Activated CD4-positive, alpha-beta T cell treated with anti-CD3 and anti-CD28 coated beads, Interleukin-2, amount 50 U/mL, for 1 hour (primary cell): ENCODE results near the gene CSHL1.

Experiments used
- DNase-seq: peaks from one replicate; pipeline ENCODE4 v3.0.0-alpha.2; 2020

CSHL1 gene

GRCh38 chr17:63911041-63911635 lies at the start of gene CSHL1:
CSHL1 (minus strand) TSS chr17:63911258; CDS start chr17:63911196, 62 bp downstream.
- no peak for DNase-seq

GRCh38 chr17:63960430-63960829 lies 49.4 kb upstream of the CSHL1 start:
- DNase-seq, result no peak

- no peak for DNase-seq
These were observed 48.9 kb upstream of the CSHL1 start for GRCh38 chr17:63960006-63960405.

- no peak for DNase-seq
These were observed 45.4 kb upstream of the CSHL1 start for GRCh38 chr17:63956296-63956920.

GRCh38 chr17:63955791-63956190 lies 44.7 kb upstream of the CSHL1 start:
- no peak for DNase-seq

GRCh38 chr17:63955232-63955631 lies 44.2 kb upstream of the CSHL1 start:
- DNase-seq, result no peak

- peak; percentile 16 for DNase-seq
These were observed 43.5 kb upstream of the CSHL1 start for GRCh38 chr17:63954402-63955063.

GRCh38 chr17:63950940-63951907 lies 40.2 kb upstream of the CSHL1 start:
- peak; percentile 25 for DNase-seq

GRCh38 chr17:63949576-63950250 lies 38.7 kb upstream of the CSHL1 start:
- no peak for DNase-seq

GRCh38 chr17:63948521-63948920 lies 37.5 kb upstream of the CSHL1 start:
- no peak for DNase-seq

GRCh38 chr17:63947711-63948330 lies 36.8 kb upstream of the CSHL1 start:
- DNase-seq, result no peak

- DNase-seq, result peak; percentile 47
These were observed 35.6 kb upstream of the CSHL1 start for GRCh38 chr17:63946440-63947363.

- no peak for DNase-seq
These were observed 34.9 kb upstream of the CSHL1 start for GRCh38 chr17:63945784-63946439.

- DNase-seq, result no peak
These were observed 33.9 kb upstream of the CSHL1 start for GRCh38 chr17:63944736-63945499.

GRCh38 chr17:63943745-63944144 lies 32.7 kb upstream of the CSHL1 start:
- DNase-seq, result no peak

GRCh38 chr17:63942309-63942985 lies 31.4 kb upstream of the CSHL1 start:
- DNase-seq, result no peak

- DNase-seq, result no peak
These were observed 30.7 kb upstream of the CSHL1 start for GRCh38 chr17:63941751-63942150.

- no peak for DNase-seq
These were observed 30.1 kb upstream of the CSHL1 start for GRCh38 chr17:63941162-63941561.

- DNase-seq, result no peak
These were observed 29.5 kb upstream of the CSHL1 start for GRCh38 chr17:63940584-63940983.
